Endodermal cell (in vitro differentiated cells): ENCODE data around the gene TRPM3. TPM values are rescaled to one million over a fixed set of nuclear protein-coding genes. Genes with fewer than 3 reads are reported as not detected.

Source experiments
- DNase-seq: peaks from one replicate; pipeline ENCODE4 v3.0.0-alpha.2; 2017
- H3K27ac ChIP-seq: 2 replicates; pipeline ENCODE4 v1.5.1; 2013; ENCODE audit warnings: mild to moderate bottlenecking, low read depth, low read length, moderate library complexity
- H3K27me3 ChIP-seq: 2 replicates; pipeline ENCODE4 v1.6.1; 2013; ENCODE audit warnings: mild to moderate bottlenecking, low read length, moderate library complexity; ENCODE audit not compliant: insufficient read depth, control insufficient read depth, poor library complexity, severe bottlenecking
- H3K36me3 ChIP-seq: 2 replicates; pipeline ENCODE4 v1.7.0; 2013; ENCODE audit warnings: mild to moderate bottlenecking, low read length, moderate library complexity; ENCODE audit not compliant: control insufficient read depth, insufficient read depth
- H3K4me1 ChIP-seq: one replicate; pipeline ENCODE4 v1.7.0; 2013; ENCODE audit warnings: low read length; ENCODE audit not compliant: control insufficient read depth, insufficient read depth
- H3K4me3 ChIP-seq: 2 replicates; pipeline ENCODE4 v1.5.1; 2013; ENCODE audit warnings: mild to moderate bottlenecking, low read length, moderate library complexity
- H3K9ac ChIP-seq: 2 replicates; pipeline ENCODE4 v1.6.1; 2013; ENCODE audit warnings: mild to moderate bottlenecking, low read length, moderate library complexity; ENCODE audit not compliant: poor library complexity, severe bottlenecking; ENCODE audit errors: extremely low read depth
- H3K9me3 ChIP-seq: 2 replicates; pipeline ENCODE4 v1.6.1; 2013; ENCODE audit warnings: mild to moderate bottlenecking, low read length, moderate library complexity; ENCODE audit not compliant: control insufficient read depth
- H3K27ac Mint-ChIP-seq: 2 replicates; pipeline ENCODE4 v1.8.0; 2020; ENCODE audit warnings: mixed read lengths
- H3K27me3 Mint-ChIP-seq: 2 replicates; pipeline ENCODE4 v1.8.0; 2021; ENCODE audit warnings: mild to moderate bottlenecking, mixed read lengths; ENCODE audit not compliant: insufficient read depth
- H3K36me3 Mint-ChIP-seq: 2 replicates; pipeline ENCODE4 v1.8.0; 2020; ENCODE audit warnings: low read depth, mixed read lengths
- H3K4me1 Mint-ChIP-seq: 2 replicates; pipeline ENCODE4 v1.8.0; 2020; ENCODE audit warnings: mixed read lengths
- H3K4me3 Mint-ChIP-seq: 2 replicates; pipeline ENCODE4 v1.8.0; 2020; ENCODE audit warnings: mild to moderate bottlenecking, moderate library complexity, mixed read lengths
- H3K9me3 Mint-ChIP-seq: 2 replicates; pipeline ENCODE4 v1.8.0; 2020; ENCODE audit warnings: mild to moderate bottlenecking, mixed read lengths
- WGBS, 2 experiments: methylation state at CpG; one replicate each; pipeline versions ENCODE4 v1.1.5 to v1.1.7; 2013; ENCODE audit warnings: missing lambda C conversion rate in 2 of 2, mixed read lengths in 1 of 2; ENCODE audit not compliant: insufficient coverage in 1 of 2, insufficient read length in 1 of 2; 5-methylcytosine and 5-hydroxymethylcytosine counted together
- total RNA-seq, 2 donors: library from RNA; stranded (reverse); fragmentation: NEBNext Ultra II Directional in 1 of 2; extraction: Animal tissue kit (Norgen Biotek cat#: 25700) in 1 of 2; gene quantifications; 2 replicates in 1 of 2; 3 replicates in 1 of 2; pipeline ENCODE4 v1.2.1, GENCODE V29; 2021
- TF ChIP-seq, protein P1 (sequence below): fragments of 200-600 bp; sonication (generic); conservative IDR thresholded peaks from 2 replicates; pipeline ENCODE4 v1.5.0; 2021; ENCODE audit warnings: antibody characterized with exemption, mild to moderate bottlenecking

The TRPM3 gene
- total RNA-seq, 2 donors from 2014 or later, result 1.8 to 2.5 TPM

DNA sequence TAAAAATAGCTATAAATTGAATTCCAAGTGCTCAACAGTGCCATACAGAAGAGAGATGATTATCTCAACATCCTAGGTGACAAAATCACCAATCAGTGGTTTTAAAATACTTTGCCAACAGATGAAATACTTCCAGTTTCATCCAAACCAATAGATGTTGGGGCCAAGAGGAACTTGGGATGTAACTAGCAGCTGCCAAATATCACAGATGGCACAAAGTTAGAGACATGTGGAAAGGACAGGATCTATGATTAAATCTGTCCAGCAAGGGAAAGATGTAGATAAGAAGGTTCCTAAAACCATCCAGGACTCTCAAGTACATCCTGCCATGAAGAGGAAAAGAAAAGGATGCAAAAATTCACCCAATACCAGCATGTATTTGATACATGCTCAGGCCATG lies 23.8 kb downstream of the TRPM3 start:
- H3K4me3 Mint-ChIP-seq, result no peak overlapping the region
- TF ChIP-seq, protein P1, sequence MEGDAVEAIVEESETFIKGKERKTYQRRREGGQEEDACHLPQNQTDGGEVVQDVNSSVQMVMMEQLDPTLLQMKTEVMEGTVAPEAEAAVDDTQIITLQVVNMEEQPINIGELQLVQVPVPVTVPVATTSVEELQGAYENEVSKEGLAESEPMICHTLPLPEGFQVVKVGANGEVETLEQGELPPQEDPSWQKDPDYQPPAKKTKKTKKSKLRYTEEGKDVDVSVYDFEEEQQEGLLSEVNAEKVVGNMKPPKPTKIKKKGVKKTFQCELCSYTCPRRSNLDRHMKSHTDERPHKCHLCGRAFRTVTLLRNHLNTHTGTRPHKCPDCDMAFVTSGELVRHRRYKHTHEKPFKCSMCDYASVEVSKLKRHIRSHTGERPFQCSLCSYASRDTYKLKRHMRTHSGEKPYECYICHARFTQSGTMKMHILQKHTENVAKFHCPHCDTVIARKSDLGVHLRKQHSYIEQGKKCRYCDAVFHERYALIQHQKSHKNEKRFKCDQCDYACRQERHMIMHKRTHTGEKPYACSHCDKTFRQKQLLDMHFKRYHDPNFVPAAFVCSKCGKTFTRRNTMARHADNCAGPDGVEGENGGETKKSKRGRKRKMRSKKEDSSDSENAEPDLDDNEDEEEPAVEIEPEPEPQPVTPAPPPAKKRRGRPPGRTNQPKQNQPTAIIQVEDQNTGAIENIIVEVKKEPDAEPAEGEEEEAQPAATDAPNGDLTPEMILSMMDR, result no peak
- no peak overlapping the region for H3K27ac Mint-ChIP-seq
- no peak for DNase-seq
- Histone ChIP-seq H3K9ac (no peak overlapping the region), H3K9me3 (no peaks in the 10 kb centered on the region), H3K36me3 (no peaks in the 10 kb centered on the region), H3K4me3 (no peak overlapping the region), H3K27me3 (no peaks in the 10 kb centered on the region), H3K27ac (no peak overlapping the region), H3K4me1 (no peaks in the 10 kb centered on the region)
- no peaks in the 10 kb centered on the region for H3K27me3 Mint-ChIP-seq
- no peaks in the 10 kb centered on the region for H3K36me3 Mint-ChIP-seq
- H3K4me1 Mint-ChIP-seq, result peaks cover 11% of the 10 kb centered on the region
- H3K9me3 Mint-ChIP-seq, result no peaks in the 10 kb centered on the region

DNA sequence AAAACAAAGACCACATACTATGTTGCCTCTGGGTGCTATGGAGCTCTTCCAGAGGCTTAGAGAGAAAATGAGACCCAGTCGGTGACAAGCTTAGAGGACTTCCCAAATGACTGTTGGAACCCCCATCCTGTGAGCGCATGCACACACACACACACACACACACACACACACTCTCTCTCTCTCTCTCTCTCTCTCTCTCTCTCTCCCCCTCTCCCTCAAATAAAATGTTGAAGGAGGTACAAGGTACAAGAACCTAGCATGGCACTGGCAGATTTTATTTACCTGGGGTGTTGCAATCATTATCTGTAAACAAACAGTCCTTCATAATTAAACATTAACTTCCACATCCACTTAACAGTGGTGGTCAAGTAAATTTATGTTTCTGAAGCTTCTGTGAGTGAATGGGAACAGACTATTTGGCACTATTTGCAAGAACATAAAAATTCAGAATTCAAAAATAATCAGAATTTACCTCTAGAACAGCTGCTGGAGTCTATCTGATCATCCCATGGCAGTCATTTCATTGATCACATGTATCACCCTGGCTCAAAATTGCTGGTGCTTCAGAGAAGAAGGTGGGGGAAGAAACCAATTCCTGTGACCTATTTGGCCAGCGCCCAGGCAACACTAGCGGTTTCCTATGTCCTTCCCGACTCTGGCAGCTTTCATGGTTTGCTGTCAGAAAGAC lies 24.9 kb downstream of the TRPM3 start:
- no peaks in the 10 kb centered on the region for H3K27me3 ChIP-seq
- H3K9ac ChIP-seq, result no peak overlapping the region
- peaks cover 11% of the 10 kb centered on the region for H3K4me1 Mint-ChIP-seq
- no peaks in the 10 kb centered on the region for H3K36me3 Mint-ChIP-seq
- H3K4me1 ChIP-seq, result no peaks in the 10 kb centered on the region
- H3K9me3 Mint-ChIP-seq, result no peaks in the 10 kb centered on the region
- TF ChIP-seq, protein P1, result no peak
- no peak overlapping the region for H3K27ac ChIP-seq
- DNase-seq, result no peak
- H3K4me3 Mint-ChIP-seq, result no peak overlapping the region
- H3K36me3 ChIP-seq, result no peaks in the 10 kb centered on the region
- 83% methylated on average over 5 of the region's 5 CpGs; no CpG with 5 or more reads in 1 of the 2 experiments for WGBS, 2 experiments
- no peak overlapping the region for H3K27ac Mint-ChIP-seq
- H3K9me3 ChIP-seq, result no peaks in the 10 kb centered on the region
- no peaks in the 10 kb centered on the region for H3K27me3 Mint-ChIP-seq
- H3K4me3 ChIP-seq, result no peak overlapping the region

DNA sequence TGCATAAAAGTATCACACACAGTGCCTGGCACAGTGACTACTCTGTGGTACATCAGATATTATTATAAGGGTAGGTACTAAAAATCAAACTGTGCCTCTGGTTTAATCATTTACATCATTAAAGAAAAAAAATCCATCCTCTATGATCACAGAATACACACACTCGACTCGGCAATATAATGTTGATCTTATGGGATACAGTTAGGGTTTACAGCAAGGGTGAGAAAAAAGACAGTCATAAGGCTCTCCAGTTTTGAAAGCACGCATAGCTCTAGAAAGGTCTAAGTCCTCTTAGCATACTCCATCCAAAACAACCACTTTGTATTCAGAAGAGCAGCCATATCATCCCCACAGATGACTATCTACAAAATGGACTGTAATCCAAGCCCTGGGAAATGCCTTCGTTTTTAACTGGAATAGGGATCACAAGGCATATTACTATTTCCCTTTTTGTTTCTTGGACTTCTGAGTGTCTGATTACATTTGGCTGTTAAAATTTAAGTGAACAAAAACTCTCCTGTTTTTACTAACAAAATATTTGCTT lies 26.6 kb downstream of the TRPM3 start:
- no peak overlapping the region for H3K4me3 Mint-ChIP-seq
- no peaks in the 10 kb centered on the region for H3K36me3 Mint-ChIP-seq
- no peak overlapping the region for H3K27ac Mint-ChIP-seq
- Histone ChIP-seq H3K9me3 (no peaks in the 10 kb centered on the region), H3K9ac (no peak overlapping the region), H3K4me1 (no peaks in the 10 kb centered on the region), H3K27ac (no peak overlapping the region), H3K4me3 (no peak overlapping the region), H3K36me3 (no peaks in the 10 kb centered on the region), H3K27me3 (no peaks in the 10 kb centered on the region)
- 88 to 100% methylated on average over 1 to 4 of the region's 4 CpGs for WGBS, 2 experiments
- TF ChIP-seq, protein P1, result no peak
- H3K4me1 Mint-ChIP-seq, result peaks cover 11% of the 10 kb centered on the region
- H3K27me3 Mint-ChIP-seq, result no peaks in the 10 kb centered on the region
- H3K9me3 Mint-ChIP-seq, result no peaks in the 10 kb centered on the region
- DNase-seq, result no peak
